GM23248 (cell line): ENCODE measurements around the gene SAFB2.

ENCODE experiments used
- EZH2 ChIP-seq: fragments of 200-600 bp; sonication (generic); IDR thresholded peaks from 2 replicates; pipeline ENCODE4 v1.6.1; 2018; ENCODE audit warnings: antibody characterized with exemption, mild to moderate bottlenecking; ENCODE audit not compliant: insufficient read depth, poor library complexity, severe bottlenecking
- EZH2phosphoT487 ChIP-seq: fragments of 200-600 bp; sonication (generic); IDR thresholded peaks from 2 replicates; pipeline ENCODE4 v1.6.1; 2018; ENCODE audit warnings: antibody characterized with exemption, moderate library complexity, mild to moderate bottlenecking, low read depth; ENCODE audit not compliant: insufficient read depth

- TF ChIP-seq EZH2 (no peak), EZH2phosphoT487 (no peak)
These were observed 79.9 kb downstream of the SAFB2 start for GRCh38 chr19:5542665-5543064.
